Body of pancreas (tissue), 4 donors: ENCODE results near the gene GLRB. TPM values are rescaled to one million over a fixed set of nuclear protein-coding genes. Genes with fewer than 3 reads are reported as not detected.
A peak's percentile ranks its signal among the peaks of the same experiment; 100 is the strongest.

ENCODE experiments used
- ATAC-seq: fragments of 150-250 bp; one replicate; pipeline ENCODE4 v1.9.1; 2016
- DNase-seq, 4 donors: peaks; one replicate each; pipeline ENCODE4 v3.0.0-alpha.2; 2019
- H3K27ac ChIP-seq, 4 donors: fragments of 200-600 bp; sonication (generic); 1 replicate in 3 of 4; 2 replicates in 1 of 4; pipeline versions ENCODE4 v1.5.1 to v1.6.1; 2016 to 2019; ENCODE audit warnings: mild to moderate bottlenecking in 1 of 4, mixed read lengths in 1 of 4, moderate library complexity in 1 of 4
- H3K27me3 ChIP-seq, 2 donors: fragments of 200-600 bp; sonication (generic); one replicate each; pipeline ENCODE4 v1.6.0; 2016; ENCODE audit warnings: mild to moderate bottlenecking in 1 of 2
- H3K36me3 ChIP-seq, 2 donors: fragments of 200-600 bp; sonication (generic); replicated peaks in 1 of 2; 2 replicates each; pipeline ENCODE4 v1.5.1; 2016; ENCODE audit warnings: low read depth in 2 of 2; ENCODE audit not compliant: insufficient read depth in 1 of 2
- H3K4me1 ChIP-seq: fragments of 200-600 bp; sonication (generic); one replicate; pipeline ENCODE4 v1.6.0; 2016
- H3K4me3 ChIP-seq, 2 donors: fragments of 200-600 bp; sonication (generic); 1 replicate in 1 of 2; 2 replicates in 1 of 2; pipeline ENCODE4 v1.5.1; 2016 to 2019
- H3K9me3 ChIP-seq, 3 donors: fragments of 200-600 bp; sonication (generic); 1 replicate in 2 of 3; 2 replicates in 1 of 3; pipeline ENCODE4 v1.5.1; 2016
- CTCF ChIP-seq, 7 experiments: fragments of 450-650 bp in 4 of 7; fragments of 200-600 bp in 3 of 7; sonication (generic) in 3 of 7; IDR thresholded peaks; one replicate each; pipeline ENCODE4 v1.5.1; 2016 to 2019; ENCODE audit warnings: antibody characterized with exemption in 7 of 7
- POLR2A ChIP-seq, 3 donors: fragments of 450-650 bp; IDR thresholded peaks; one replicate each; pipeline ENCODE4 v1.6.1; 2016; ENCODE audit warnings: antibody characterized with exemption in 3 of 3, mild to moderate bottlenecking in 2 of 3
- WGBS, 2 donors: methylation state at CpG; one replicate each; pipeline ENCODE4 v1.1.5; 2017; 5-methylcytosine and 5-hydroxymethylcytosine counted together
- intact Hi-C: fragments of 100-400 bp; cut with DNase I; formaldehyde crosslinking; loops from one replicate; pipeline ENCODE4 v1.15.1; 2023
- total RNA-seq, 2 donors: library from RNA; depleted of rRNA; stranded (reverse); fragments of >200 nt; gene quantifications; one replicate each; pipeline ENCODE4 v1.1.0, GENCODE V29; 2016

The GLRB gene
- total RNA-seq, 2 donors from 2014 or later: 3.0 to 7.0 TPM

- H3K36me3 ChIP-seq: no peaks in the 10 kb centered on the region
- TF ChIP-seq CTCF (IDR thresholded peaks at IDR 0.05) (peak in 5 of 7 experiments; percentile 18 to 49 (median 44)), POLR2A (IDR thresholded peaks at IDR 0.05) (no peak)
- no peaks in the 10 kb centered on the region for H3K9me3 ChIP-seq
- ATAC-seq (no peak), DNase-seq (peak; percentile 13 to 19 (median 18))
- intact Hi-C loops: no loop called here
- no peaks in the 10 kb centered on the region for H3K4me1 ChIP-seq
- H3K4me3 ChIP-seq: no peak overlapping the region
- no peak overlapping the region for H3K27ac ChIP-seq
- no peaks in the 10 kb centered on the region for H3K27me3 ChIP-seq
Measured at GRCh38 chr4:157128395-157128794, 52.4 kb downstream of the GLRB start.

GRCh38 chr4:157141976-157142375 is 66.0 kb downstream of the GLRB start:
- DNase-seq (no peak), ATAC-seq (no peak)
- intact Hi-C loops: no loop called here
- H3K27me3 ChIP-seq: no peaks in the 10 kb centered on the region
- H3K36me3 ChIP-seq: no peaks in the 10 kb centered on the region
- no peaks in the 10 kb centered on the region for H3K4me1 ChIP-seq
- no peak overlapping the region for H3K4me3 ChIP-seq
- no peak overlapping the region for H3K27ac ChIP-seq
- TF ChIP-seq CTCF (IDR thresholded peaks at IDR 0.05): no peak
- TF ChIP-seq POLR2A (IDR thresholded peaks at IDR 0.05): no peak
- no peaks in the 10 kb centered on the region for H3K9me3 ChIP-seq

GRCh38 chr4:157143369-157143768 is 67.4 kb downstream of the GLRB start:
- no peak for DNase-seq
- TF ChIP-seq POLR2A (IDR thresholded peaks at IDR 0.05): no peak
- TF ChIP-seq CTCF (IDR thresholded peaks at IDR 0.05): no peak
- ATAC-seq: no peak
- no peak overlapping the region for H3K4me3 ChIP-seq
- no peaks in the 10 kb centered on the region for H3K27me3 ChIP-seq
- 78 to 90% methylated on average over 4 of the region's 4 CpGs for WGBS, 2 donors
- no peaks in the 10 kb centered on the region for H3K4me1 ChIP-seq
- no peaks in the 10 kb centered on the region for H3K36me3 ChIP-seq
- no peak overlapping the region for H3K27ac ChIP-seq
- intact Hi-C loops: no loop called here
- no peaks in the 10 kb centered on the region for H3K9me3 ChIP-seq

GRCh38 chr4:157151711-157152110 is 75.8 kb downstream of the GLRB start:
- no peaks in the 10 kb centered on the region for H3K27me3 ChIP-seq
- TF ChIP-seq CTCF (IDR thresholded peaks at IDR 0.05) (no peak), POLR2A (IDR thresholded peaks at IDR 0.05) (no peak)
- H3K9me3 ChIP-seq: no peaks in the 10 kb centered on the region
- ATAC-seq (no peak), DNase-seq (no peak)
- no peak overlapping the region for H3K27ac ChIP-seq
- H3K4me1 ChIP-seq: no peaks in the 10 kb centered on the region
- intact Hi-C loops: no loop called here
- H3K36me3 ChIP-seq: no peaks in the 10 kb centered on the region
- 71 to 81% methylated on average over 1 of the region's 1 CpG for WGBS, 2 donors
- H3K4me3 ChIP-seq: no peak overlapping the region

- H3K36me3 ChIP-seq: no peaks in the 10 kb centered on the region
- TF ChIP-seq POLR2A (IDR thresholded peaks at IDR 0.05) (no peak), CTCF (IDR thresholded peaks at IDR 0.05) (no peak)
- intact Hi-C loops: no loop called here
- 83 to 86% methylated on average over 3 of the region's 3 CpGs for WGBS, 2 donors
- H3K4me3 ChIP-seq: no peak overlapping the region
- H3K4me1 ChIP-seq: no peaks in the 10 kb centered on the region
- no peak for DNase-seq
- no peaks in the 10 kb centered on the region for H3K9me3 ChIP-seq
- ATAC-seq: no peak
- no peak overlapping the region for H3K27ac ChIP-seq
- no peaks in the 10 kb centered on the region for H3K27me3 ChIP-seq
Measured at GRCh38 chr4:157165935-157166610, 90.1 kb downstream of the GLRB start.
